Activated effector memory CD4-positive, alpha-beta T cell treated with anti-CD3 and anti-CD28 coated beads, Interleukin-2, amount 50 U/mL, for 16 hours (primary cell): Measurements from ENCODE around the gene TMEM272.

Experiments used
- DNase-seq: peaks from one replicate; pipeline ENCODE4 v3.0.0-alpha.2; 2020

TMEM272 gene

DNA sequence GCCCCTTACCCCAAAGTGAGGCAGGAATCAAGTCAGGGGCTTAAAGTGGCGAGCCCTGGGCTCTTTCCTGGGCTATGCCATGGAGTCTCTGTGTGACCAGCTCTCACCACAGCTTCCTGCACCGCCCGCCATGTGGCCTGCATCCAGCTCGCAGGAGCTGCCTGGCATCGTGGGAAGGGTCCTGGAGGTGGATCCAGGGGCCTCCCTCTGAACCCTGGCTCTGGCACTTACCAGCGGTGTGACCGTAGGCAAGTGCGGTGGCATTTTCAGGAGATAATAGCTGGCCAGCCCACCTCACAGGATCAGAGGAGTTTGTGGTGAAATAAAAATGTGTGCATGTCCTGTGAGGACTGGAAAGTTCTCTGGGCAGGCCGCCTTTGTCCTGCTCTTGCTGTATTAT, 67.1 kb downstream of the TMEM272 start:
- no peak for DNase-seq

GRCh38 chr13:51776179-51776578, 68.8 kb downstream of the TMEM272 start:
- no peak for DNase-seq

GRCh38 chr13:51773515-51773914, 71.5 kb downstream of the TMEM272 start:
- no peak for DNase-seq

GRCh38 chr13:51772781-51773180, 72.2 kb downstream of the TMEM272 start:
- DNase-seq = no peak

GRCh38 chr13:51772105-51772455, 72.9 kb downstream of the TMEM272 start:
- no peak for DNase-seq

DNA sequence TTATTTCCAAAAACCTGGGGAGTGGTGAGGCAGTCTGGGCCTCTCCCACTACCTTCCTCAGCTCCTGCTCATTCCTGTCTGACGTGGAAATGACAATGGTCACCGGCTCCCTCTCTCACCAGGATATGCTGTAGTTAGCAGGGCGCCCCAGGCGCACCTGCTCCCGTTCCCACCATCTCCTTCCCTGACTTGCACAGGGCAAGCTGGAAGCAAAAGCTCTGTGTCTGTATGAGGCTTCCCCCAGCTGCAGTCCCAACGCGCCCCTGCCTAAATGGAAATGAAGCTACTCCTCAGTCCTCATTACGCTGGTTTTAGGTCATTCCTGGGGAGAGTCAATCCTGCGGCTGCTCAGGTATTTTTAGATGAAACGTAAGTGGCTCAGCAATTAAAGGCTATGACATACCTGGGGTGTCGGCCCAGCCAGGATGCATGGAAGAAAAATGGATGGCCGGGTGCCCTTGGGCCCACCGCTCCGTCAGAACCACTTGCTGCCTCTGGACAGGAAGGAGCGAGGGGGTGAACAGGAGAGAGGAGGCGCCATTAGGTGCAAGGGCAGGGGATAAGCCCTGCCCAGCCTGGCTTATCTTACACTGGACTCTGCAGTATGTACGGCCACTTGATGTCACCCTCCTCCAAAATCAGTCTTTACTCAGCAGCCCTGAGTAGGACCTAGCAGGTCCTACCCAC, 73.4 kb downstream of the TMEM272 start:
- no peak for DNase-seq

GRCh38 chr13:51770681-51771417, 74.1 kb downstream of the TMEM272 start:
- no peak for DNase-seq

DNA sequence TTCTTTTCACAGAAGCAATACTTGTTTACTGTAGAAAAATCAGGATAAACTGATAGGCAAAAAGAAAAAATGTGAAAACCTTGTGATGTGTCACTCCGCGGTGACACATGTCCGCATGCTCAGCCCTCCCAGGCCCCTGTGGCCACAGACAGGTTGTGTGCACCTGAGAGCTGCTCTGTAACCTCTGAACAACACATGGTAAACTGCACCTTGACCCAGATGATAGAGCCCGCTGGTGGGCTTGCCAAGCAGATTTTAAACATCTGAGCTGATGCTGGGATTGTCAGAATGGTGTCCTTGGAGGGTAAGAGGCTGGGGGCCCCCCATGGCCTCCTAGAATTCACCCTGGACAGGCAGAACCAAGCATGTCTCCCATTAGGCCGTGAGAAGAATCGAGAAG, 74.8 kb downstream of the TMEM272 start:
- DNase-seq = no peak

DNA sequence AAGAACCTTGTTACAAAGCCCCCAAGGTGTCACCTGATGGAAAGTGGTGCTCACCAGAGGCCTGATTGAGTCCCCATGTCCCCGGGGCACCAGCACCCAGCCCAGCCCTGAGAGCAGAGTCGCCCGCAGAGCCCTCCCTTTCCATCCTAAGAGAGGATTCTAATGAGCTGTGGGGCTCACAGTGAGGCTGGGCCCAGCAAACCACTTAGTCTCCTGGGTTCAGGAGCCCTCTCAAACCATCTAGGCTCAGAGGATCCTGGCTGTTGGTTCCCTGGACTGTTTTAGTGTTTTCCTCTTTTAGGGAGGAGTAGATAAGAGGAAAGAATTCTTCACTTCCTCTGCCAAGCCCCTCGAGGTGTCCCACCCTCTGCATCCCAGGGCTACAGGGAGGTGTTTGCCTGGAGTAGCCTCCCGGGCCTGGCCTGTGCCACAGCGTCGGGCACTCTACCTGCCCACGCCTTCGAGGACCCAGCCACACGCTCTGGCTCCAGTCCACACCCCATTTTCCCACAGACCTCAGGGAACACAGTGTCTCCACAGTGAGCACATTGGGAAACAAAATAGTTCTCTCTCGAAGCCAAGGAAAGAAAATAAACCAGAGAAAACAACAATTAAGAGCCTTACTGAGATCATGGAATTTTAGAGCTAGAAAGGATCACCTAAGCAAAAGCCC, 75.4 kb downstream of the TMEM272 start:
- DNase-seq = no peak

DNA sequence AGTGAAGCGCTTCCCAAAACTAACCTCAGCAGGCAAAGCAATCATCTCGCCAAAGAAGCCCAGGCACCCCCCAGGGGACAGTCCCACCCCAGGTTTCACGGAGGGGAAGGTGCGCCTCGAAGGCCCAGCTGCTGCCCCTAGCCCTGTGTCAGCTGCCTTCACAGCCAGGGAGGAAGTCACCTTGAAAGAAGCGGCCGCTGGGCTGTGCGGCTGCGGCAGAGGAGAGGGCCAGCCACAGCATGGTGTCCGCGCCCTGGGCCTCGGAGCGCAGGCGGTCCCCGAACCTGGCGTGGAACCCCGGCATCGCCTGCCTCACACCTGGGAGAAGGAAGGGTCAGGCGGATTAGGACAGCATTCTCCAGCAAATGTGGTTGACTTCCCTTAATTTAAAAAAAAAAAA, 76.0 kb downstream of the TMEM272 start:
- no peak for DNase-seq

GRCh38 chr13:51768378-51768921, 76.5 kb downstream of the TMEM272 start:
- no peak for DNase-seq

- no peak for DNase-seq
Observed at GRCh38 chr13:51767100-51767499, 77.9 kb downstream of the TMEM272 start.

DNA sequence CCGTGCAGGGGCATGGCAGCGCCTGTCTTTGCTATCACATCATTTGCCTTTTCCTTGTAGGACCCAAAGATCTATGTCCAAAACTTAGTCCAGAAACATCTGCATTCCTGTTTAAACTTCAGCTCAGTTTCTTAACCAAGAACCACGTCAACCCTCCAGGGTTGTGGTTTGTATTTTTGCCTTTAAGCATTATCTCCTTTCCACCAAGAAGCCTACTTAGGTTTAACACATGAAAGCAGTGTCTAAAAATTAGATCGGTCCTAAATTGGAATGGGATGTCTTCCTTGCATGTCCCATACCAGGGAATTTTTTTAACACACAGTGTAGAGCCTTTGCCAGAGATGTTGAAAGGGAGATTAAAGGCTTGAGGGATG, 79.8 kb downstream of the TMEM272 start:
- DNase-seq = no peak

GRCh38 chr13:51764184-51765141, 80.5 kb downstream of the TMEM272 start:
- DNase-seq = peak; percentile 89

DNA sequence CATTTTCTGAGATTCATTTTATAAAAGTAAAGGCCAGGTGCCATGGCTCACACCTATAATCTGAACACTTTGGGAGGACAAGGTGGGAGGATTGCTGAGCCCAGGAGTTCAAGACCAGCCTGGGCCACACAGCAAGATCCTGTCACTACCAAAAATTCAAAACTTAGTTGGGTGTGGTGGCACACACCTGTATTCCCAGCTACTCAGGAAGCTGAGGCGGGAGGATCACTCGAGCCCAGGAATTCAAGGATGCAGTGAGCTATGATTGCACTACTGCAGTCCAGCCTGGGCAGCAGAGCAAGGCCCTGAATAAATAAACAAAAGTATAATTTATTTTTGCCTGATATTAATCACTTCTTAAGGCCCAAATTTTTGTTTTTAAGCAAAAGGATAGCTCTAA, 81.5 kb downstream of the TMEM272 start:
- DNase-seq = no peak
